Measurements from ENCODE around the gene KCNIP1.

KCNIP1 gene

GRCh38 chr5:170603578-170604565 lies 100.1 kb downstream of the KCNIP1 start:
- no peak overlapping the region for H3K27ac Mint-ChIP-seq
- no peak overlapping the region for H3K4me3 Mint-ChIP-seq
- peaks cover 12% of the 10 kb centered on the region for H3K4me1 Mint-ChIP-seq
- H3K36me3 Mint-ChIP-seq (ENCODE audit: low read depth) = no peaks in the 10 kb centered on the region
- H3K9me3 Mint-ChIP-seq = no peaks in the 10 kb centered on the region
- TF ChIP-seq CTCF (IDR thresholded peaks at IDR 0.05; ENCODE audit: unreplicated experiment in 3 of 3) = peak; percentile 51 to 59 (median 54)
- peaks cover 57% of the 10 kb centered on the region for H3K27me3 Mint-ChIP-seq (ENCODE audit: low read depth)

- Mint-ChIP-seq H3K27ac (no peak overlapping the region), H3K4me3 (no peak overlapping the region), H3K4me1 (no peaks in the 10 kb centered on the region), H3K27me3 (ENCODE audit: low read depth) (peaks cover 42% of the 10 kb centered on the region), H3K9me3 (no peaks in the 10 kb centered on the region), H3K36me3 (ENCODE audit: low read depth) (no peaks in the 10 kb centered on the region)
- TF ChIP-seq CTCF (IDR thresholded peaks at IDR 0.05; ENCODE audit: unreplicated experiment in 3 of 3) = no peak
Measured at GRCh38 chr5:170606941-170607340, 103.1 kb downstream of the KCNIP1 start.

- no peaks in the 10 kb centered on the region for H3K36me3 Mint-ChIP-seq (ENCODE audit: low read depth)
- H3K4me1 Mint-ChIP-seq = no peaks in the 10 kb centered on the region
- no peaks in the 10 kb centered on the region for H3K9me3 Mint-ChIP-seq
- H3K27me3 Mint-ChIP-seq (ENCODE audit: low read depth) = peaks cover 42% of the 10 kb centered on the region
- no peak overlapping the region for H3K27ac Mint-ChIP-seq
- no peak for TF ChIP-seq CTCF (IDR thresholded peaks at IDR 0.05; ENCODE audit: unreplicated experiment in 3 of 3)
- no peak overlapping the region for H3K4me3 Mint-ChIP-seq
Measured at GRCh38 chr5:170611449-170612090, 107.8 kb downstream of the KCNIP1 start.

- H3K4me3 Mint-ChIP-seq = no peak overlapping the region
- no peaks in the 10 kb centered on the region for H3K9me3 Mint-ChIP-seq
- no peak overlapping the region for H3K27ac Mint-ChIP-seq
- H3K36me3 Mint-ChIP-seq (ENCODE audit: low read depth) = no peaks in the 10 kb centered on the region
- no peak for TF ChIP-seq CTCF (IDR thresholded peaks at IDR 0.05; ENCODE audit: unreplicated experiment in 3 of 3)
- no peaks in the 10 kb centered on the region for H3K4me1 Mint-ChIP-seq
- H3K27me3 Mint-ChIP-seq (ENCODE audit: low read depth) = peaks cover 41% of the 10 kb centered on the region
Measured at GRCh38 chr5:170612256-170612678, 108.4 kb downstream of the KCNIP1 start.

- Mint-ChIP-seq H3K9me3 (no peaks in the 10 kb centered on the region), H3K27me3 (ENCODE audit: low read depth) (peaks cover 31% of the 10 kb centered on the region), H3K4me3 (no peak overlapping the region), H3K36me3 (ENCODE audit: low read depth) (no peaks in the 10 kb centered on the region), H3K27ac (no peak overlapping the region), H3K4me1 (no peaks in the 10 kb centered on the region)
- TF ChIP-seq CTCF (IDR thresholded peaks at IDR 0.05; ENCODE audit: unreplicated experiment in 3 of 3) = no peak
Measured at GRCh38 chr5:170614065-170614490, 110.3 kb downstream of the KCNIP1 start.
